Activated T-helper 1 cell treated with anti-CD3 and anti-CD28 coated beads, Interleukin-12 subunit alpha, Interleukin-12 subunit beta, Interleukin-2, Interleukin-4 antibody, amounts not matched to agents 30 ng/mL and 10 ng/mL and 1 ng/mL, durations not matched to agents 14 hours and 24 hours and 36 hours (primary cell): ENCODE results near the gene BZW2. TPM values are rescaled to one million over a fixed set of nuclear protein-coding genes. Genes with fewer than 3 reads are reported as not detected.
"Not testable (repeated sequence)": the region's sequence is repeated elsewhere in the genome, so short reads cannot be mapped to it uniquely, and the experiment has no call there.

Source experiments
- DNase-seq: peaks from one replicate; pipeline ENCODE4 v3.0.0; 2021; ENCODE audit warnings: low spot score
- H3K27ac Mint-ChIP-seq: one replicate; pipeline ENCODE4 v1.8.0; 2021; ENCODE audit warnings: mild to moderate bottlenecking, mixed read lengths
- H3K27me3 Mint-ChIP-seq: one replicate; pipeline ENCODE4 v1.8.0; 2022; ENCODE audit warnings: mild to moderate bottlenecking, moderate library complexity, mixed read lengths; ENCODE audit not compliant: insufficient read depth
- H3K36me3 Mint-ChIP-seq: one replicate; pipeline ENCODE4 v1.8.0; 2021; ENCODE audit warnings: low read depth, mixed read lengths
- H3K4me1 Mint-ChIP-seq: one replicate; pipeline ENCODE4 v1.8.0; 2021; ENCODE audit warnings: low read depth, mixed read lengths
- H3K4me3 Mint-ChIP-seq: one replicate; pipeline ENCODE4 v1.8.0; 2021; ENCODE audit warnings: mild to moderate bottlenecking, moderate library complexity, mixed read lengths
- H3K9me3 Mint-ChIP-seq: one replicate; pipeline ENCODE4 v1.8.0; 2021; ENCODE audit warnings: mixed read lengths
- intact Hi-C: fragments of 100-400 bp; cut with micrococcal nuclease; formaldehyde crosslinking; loops from one replicate; pipeline ENCODE4 v1.15.1; 2024
- total RNA-seq: library from RNA; stranded (reverse); gene quantifications from 2 replicates; pipeline ENCODE4 v1.2.3, GENCODE V29; 2022

BZW2 gene
- total RNA-seq, 1 donor from 2014 or later: 94.3 TPM

GRCh38 chr7:16667355-16667754 is 21.4 kb downstream of the BZW2 start:
- H3K36me3 Mint-ChIP-seq: peaks cover 43% of the 10 kb centered on the region
- peaks cover 24% of the 10 kb centered on the region for H3K4me1 Mint-ChIP-seq
- intact Hi-C loops: no loop called here
- H3K27ac Mint-ChIP-seq: no peak overlapping the region
- DNase-seq: no peak
- H3K27me3 Mint-ChIP-seq: no peaks in the 10 kb centered on the region
- H3K4me3 Mint-ChIP-seq: no peak overlapping the region
- H3K9me3 Mint-ChIP-seq: no peaks in the 10 kb centered on the region

GRCh38 chr7:16668049-16668858 is 22.3 kb downstream of the BZW2 start:
- Mint-ChIP-seq H3K4me3 (no peak overlapping the region), H3K9me3 (no peaks in the 10 kb centered on the region), H3K36me3 (peaks cover 45% of the 10 kb centered on the region), H3K27me3 (no peaks in the 10 kb centered on the region), H3K27ac (no peak overlapping the region), H3K4me1 (peaks cover 20% of the 10 kb centered on the region)
- intact Hi-C loops: no loop called here
- no peak for DNase-seq

DNA sequence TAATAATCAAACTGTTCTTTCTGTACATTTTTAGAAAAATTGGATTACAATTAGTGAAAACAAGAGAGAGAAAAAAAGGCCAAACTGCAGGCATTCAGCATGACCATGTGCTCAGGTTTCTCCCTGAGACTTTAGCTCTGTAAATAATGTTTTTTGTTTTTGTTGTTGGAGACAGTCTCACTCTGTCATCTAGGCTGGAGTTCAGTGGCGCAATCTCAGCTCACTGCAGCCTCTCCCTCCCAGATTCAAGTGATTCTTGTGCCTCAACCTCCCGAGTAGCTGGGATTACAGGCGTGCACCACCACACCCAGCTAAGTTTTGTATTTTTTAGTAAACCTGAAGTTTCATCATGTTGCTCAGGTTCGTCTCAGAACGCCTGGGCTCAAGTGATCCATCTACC is 23.0 kb downstream of the BZW2 start:
- H3K4me3 Mint-ChIP-seq: no peak overlapping the region
- intact Hi-C loops: no loop called here
- DNase-seq: no peak
- peaks cover 45% of the 10 kb centered on the region for H3K36me3 Mint-ChIP-seq
- no peak overlapping the region for H3K27ac Mint-ChIP-seq
- H3K9me3 Mint-ChIP-seq: no peaks in the 10 kb centered on the region
- H3K4me1 Mint-ChIP-seq: peaks cover 20% of the 10 kb centered on the region
- no peaks in the 10 kb centered on the region for H3K27me3 Mint-ChIP-seq

DNA sequence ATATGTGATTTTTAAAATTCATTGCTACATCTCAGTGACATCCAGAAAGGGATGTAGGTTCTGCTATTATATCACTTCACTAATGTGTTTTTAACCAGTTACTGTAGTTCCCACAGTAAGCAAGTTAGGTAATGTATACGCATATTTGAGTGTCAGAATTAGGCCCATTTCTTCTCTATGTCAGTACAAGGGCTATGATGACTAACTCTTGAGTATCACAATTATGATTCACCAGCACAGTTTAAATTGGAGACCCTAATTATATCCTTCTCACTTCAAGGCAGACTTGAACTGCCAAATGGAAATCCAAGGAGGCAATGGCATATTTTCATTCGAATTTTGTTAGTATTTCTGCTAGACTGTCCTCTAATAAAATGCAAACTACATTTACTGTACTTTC is 23.6 kb downstream of the BZW2 start:
- DNase-seq: no peak
- Mint-ChIP-seq H3K36me3 (peaks cover 44% of the 10 kb centered on the region), H3K27ac (no peak overlapping the region), H3K27me3 (no peaks in the 10 kb centered on the region), H3K4me3 (no peak overlapping the region), H3K4me1 (peaks cover 20% of the 10 kb centered on the region), H3K9me3 (no peaks in the 10 kb centered on the region)
- intact Hi-C loops: no loop called here

GRCh38 chr7:16670021-16670420 is 24.0 kb downstream of the BZW2 start:
- H3K27me3 Mint-ChIP-seq: no peaks in the 10 kb centered on the region
- H3K27ac Mint-ChIP-seq: no peak overlapping the region
- H3K4me3 Mint-ChIP-seq: no peak overlapping the region

DNA sequence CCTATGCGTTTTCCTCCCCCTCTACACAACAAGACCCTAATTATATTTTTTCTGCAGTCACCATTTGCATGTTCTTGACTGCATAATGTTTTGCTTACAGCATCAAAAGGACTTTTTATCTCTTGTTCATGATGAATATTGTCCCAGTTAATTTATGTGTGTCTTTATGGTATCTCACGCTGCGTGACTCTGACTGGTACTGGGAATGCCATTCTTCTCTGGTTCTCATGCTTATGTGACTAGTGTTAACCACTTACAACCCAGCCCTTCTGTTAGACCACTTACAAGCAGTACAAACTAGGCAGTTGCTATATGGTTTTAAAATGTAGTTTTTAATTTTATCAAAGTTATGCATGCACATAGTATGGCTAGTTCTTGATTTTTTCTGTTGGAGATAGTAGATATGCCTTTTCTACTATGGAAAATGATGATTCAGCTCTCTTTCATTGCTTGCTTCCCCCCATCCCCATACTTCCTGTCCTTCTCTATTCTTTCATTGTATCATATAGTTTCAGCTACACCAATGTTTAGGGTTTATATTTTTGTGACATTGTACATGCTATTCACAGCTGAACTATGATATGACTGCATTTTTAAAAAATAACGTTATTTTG is 24.9 kb downstream of the BZW2 start:
- H3K9me3 Mint-ChIP-seq: no peaks in the 10 kb centered on the region
- DNase-seq: no peak
- H3K4me3 Mint-ChIP-seq: no peak overlapping the region
- peaks cover 16% of the 10 kb centered on the region for H3K4me1 Mint-ChIP-seq
- intact Hi-C loops: no loop called here
- no peak overlapping the region for H3K27ac Mint-ChIP-seq
- no peaks in the 10 kb centered on the region for H3K27me3 Mint-ChIP-seq
- peaks cover 38% of the 10 kb centered on the region for H3K36me3 Mint-ChIP-seq

More at GRCh38 chr7:16670021-16670420, 24.0 kb downstream of the BZW2 start:
- Mint-ChIP-seq H3K4me1 (peaks cover 20% of the 10 kb centered on the region), H3K36me3 (peaks cover 44% of the 10 kb centered on the region), H3K9me3 (no peaks in the 10 kb centered on the region)
- intact Hi-C loops: no loop called here
- no peak for DNase-seq

DNA sequence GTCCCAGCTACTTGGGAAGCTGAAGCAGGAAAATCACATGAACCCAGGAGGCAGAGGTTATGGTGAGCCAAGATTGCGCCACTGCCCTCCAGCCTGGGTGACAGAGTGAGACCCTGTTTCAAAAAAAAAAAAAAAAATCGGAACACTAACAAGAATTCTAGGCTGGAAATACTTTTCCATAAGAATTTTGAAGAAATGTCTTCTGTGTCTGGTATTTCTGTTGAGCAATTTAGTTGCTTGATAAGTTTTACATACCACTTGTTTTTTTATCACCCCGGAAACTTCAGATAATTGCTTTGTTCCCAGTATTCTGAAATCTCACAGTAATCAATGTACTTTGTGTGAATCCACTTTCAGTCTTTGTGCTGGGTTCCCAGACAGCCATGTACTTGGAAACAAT is 25.8 kb downstream of the BZW2 start:
- Mint-ChIP-seq H3K27me3 (no peaks in the 10 kb centered on the region), H3K4me1 (peaks cover 16% of the 10 kb centered on the region), H3K27ac (no peak overlapping the region), H3K36me3 (peaks cover 40% of the 10 kb centered on the region), H3K4me3 (no peak overlapping the region), H3K9me3 (no peaks in the 10 kb centered on the region)
- intact Hi-C loops: no loop called here
- no peak for DNase-seq

- Mint-ChIP-seq H3K9me3 (no peaks in the 10 kb centered on the region), H3K36me3 (peaks cover 38% of the 10 kb centered on the region), H3K4me1 (peaks cover 9% of the 10 kb centered on the region), H3K27me3 (no peaks in the 10 kb centered on the region), H3K4me3 (no peak overlapping the region), H3K27ac (no peak overlapping the region)
- no peak for DNase-seq
- intact Hi-C loops: no loop called here
Measured at GRCh38 chr7:16675277-16675676, 29.3 kb downstream of the BZW2 start.

DNA sequence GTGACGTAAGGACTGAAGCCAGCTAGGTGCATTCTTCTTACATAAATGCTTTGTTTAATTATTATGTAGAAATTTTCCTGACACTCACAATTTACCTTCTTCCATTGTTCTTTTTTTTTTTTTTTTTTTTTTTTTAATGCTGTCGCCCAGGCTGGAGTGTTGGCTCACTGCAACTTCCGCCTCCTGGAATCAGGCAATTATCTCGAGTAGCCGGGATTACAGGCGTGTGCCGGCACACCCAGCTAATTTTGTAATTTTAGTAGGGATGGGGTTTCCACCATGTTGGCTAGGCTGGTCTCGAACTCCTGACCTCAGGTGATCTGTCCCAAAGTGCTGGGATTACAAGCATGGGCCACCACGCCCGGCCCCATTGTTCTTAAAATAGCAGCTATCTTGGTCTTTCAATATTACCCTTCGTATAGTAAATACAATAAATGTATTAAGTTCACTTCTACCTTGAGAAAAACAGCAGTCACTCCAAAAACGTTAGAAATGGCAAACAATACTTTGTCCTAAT is 32.1 kb downstream of the BZW2 start:
- Mint-ChIP-seq H3K27me3 (no peaks in the 10 kb centered on the region), H3K9me3 (no peaks in the 10 kb centered on the region), H3K27ac (no peak overlapping the region), H3K4me1 (no peaks in the 10 kb centered on the region), H3K36me3 (peaks cover 39% of the 10 kb centered on the region), H3K4me3 (no peak overlapping the region)
- no peak for DNase-seq
- intact Hi-C loops: no loop called here

DNA sequence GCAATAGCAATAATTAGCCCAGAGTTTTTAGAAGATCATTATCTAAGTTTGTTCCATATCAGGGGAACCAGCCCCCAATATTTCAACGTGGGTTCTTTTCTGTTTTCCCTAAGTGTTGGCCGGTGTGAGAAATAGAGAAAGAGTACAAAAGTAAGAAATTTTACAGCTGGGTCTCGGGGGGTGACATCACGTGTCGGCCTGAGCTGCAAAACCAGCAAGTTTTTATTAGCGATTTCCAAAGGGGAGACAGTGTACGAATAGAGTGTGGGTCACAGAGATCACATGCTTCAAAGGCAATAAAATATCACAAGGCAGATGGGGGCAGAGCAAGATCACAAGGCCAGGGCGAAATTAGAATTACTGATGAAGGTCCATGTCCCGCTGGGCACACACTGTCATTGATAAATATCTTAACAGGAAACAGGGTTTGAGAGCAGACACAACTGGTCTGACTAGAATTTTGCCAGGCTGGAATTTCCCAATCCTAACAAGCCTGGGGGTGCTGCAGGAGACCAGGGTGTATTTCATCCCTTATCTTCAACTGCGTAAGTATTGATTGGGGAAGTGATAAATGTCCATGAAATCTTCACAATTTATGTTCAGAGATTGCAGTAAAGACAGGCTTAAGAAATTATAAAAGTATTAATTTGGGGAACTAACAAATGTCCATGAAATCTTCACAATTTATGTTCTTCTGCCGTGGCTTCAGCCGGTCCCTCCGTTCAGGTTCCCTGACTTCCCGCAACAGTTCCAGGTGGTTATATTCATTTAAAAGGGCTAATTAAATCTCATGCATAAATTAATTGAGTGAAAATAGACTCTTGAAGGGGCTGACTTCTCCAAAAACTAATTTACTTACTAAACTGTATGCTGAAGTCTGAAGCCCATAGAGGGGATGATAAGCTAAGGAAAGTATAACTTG is 32.9 kb downstream of the BZW2 start:
- intact Hi-C loops, H3K27me3 Mint-ChIP-seq, H3K4me3 Mint-ChIP-seq, H3K27ac Mint-ChIP-seq, H3K9me3 Mint-ChIP-seq, DNase-seq, H3K4me1 Mint-ChIP-seq: not testable (repeated sequence)
- peaks cover 43% of the 10 kb centered on the region for H3K36me3 Mint-ChIP-seq

DNA sequence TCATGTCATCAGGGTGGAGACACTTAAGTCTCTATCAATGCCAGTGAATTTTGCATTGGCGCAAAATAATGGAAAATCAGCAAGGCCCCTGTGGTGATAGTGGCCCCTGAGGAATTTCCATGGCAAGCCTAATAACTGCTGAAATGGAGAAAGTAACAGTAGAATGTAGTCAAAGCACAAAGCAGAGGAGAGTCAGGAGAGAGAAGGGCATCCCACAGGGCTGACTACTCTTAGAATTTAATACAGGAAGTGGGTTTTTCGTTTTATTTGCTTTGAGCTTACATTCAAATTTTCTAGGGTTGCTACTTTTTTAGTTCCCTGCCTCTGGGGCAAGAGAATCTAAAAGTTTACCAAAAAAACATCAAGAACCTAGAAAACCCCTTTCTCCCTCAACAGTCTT is 39.0 kb downstream of the BZW2 start:
- H3K27me3 Mint-ChIP-seq: no peaks in the 10 kb centered on the region
- H3K4me1 Mint-ChIP-seq: peaks cover 19% of the 10 kb centered on the region
- intact Hi-C loops: no loop called here
- H3K36me3 Mint-ChIP-seq: peaks cover 47% of the 10 kb centered on the region
- peak overlapping the region; percentile 91 for H3K27ac Mint-ChIP-seq
- DNase-seq: no peak
- no peaks in the 10 kb centered on the region for H3K9me3 Mint-ChIP-seq
- H3K4me3 Mint-ChIP-seq: peak overlapping the region; percentile 45

GRCh38 chr7:16685535-16685934 is 39.6 kb downstream of the BZW2 start:
- intact Hi-C loops: no loop called here

More at GRCh38 chr7:16685535-16685934, 39.6 kb downstream of the BZW2 start:
- Mint-ChIP-seq H3K4me1 (peaks cover 19% of the 10 kb centered on the region), H3K27ac (peak overlapping the region; percentile 91), H3K27me3 (no peaks in the 10 kb centered on the region), H3K9me3 (no peaks in the 10 kb centered on the region), H3K4me3 (peak overlapping the region; percentile 45), H3K36me3 (peaks cover 42% of the 10 kb centered on the region)
- DNase-seq: no peak
